Measurements from ENCODE around the gene PEDS1. TPM values are rescaled to one million over a fixed set of nuclear protein-coding genes. Genes with fewer than 3 reads are reported as not detected.

The PEDS1 gene
- total and polyA plus RNA-seq, 2 of the 13 experiments (the other 11 are each of a cell fraction or from before 2014, with no cell fraction given), result 30.5 to 93.9 TPM

GRCh38 chr20:50191544-50192363, 38.2 kb upstream of the PEDS1 start (continued):
- TF ChIP-seq, protein P1, sequence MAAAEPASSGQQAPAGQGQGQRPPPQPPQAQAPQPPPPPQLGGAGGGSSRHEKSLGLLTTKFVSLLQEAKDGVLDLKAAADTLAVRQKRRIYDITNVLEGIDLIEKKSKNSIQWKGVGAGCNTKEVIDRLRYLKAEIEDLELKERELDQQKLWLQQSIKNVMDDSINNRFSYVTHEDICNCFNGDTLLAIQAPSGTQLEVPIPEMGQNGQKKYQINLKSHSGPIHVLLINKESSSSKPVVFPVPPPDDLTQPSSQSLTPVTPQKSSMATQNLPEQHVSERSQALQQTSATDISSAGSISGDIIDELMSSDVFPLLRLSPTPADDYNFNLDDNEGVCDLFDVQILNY (CRISPR knock-in tag; conservative IDR thresholded peaks at IDR 0.05), result no peak; the same call in 1 of the 2 replicates
- TF ChIP-seq ZSCAN20 (CRISPR knock-in tag; IDR thresholded peaks at IDR 0.05; ENCODE audit: borderline replicate concordance), result 0 out of 2 replicates have a peak, but pooled peaks have one; percentile 86
- TF ChIP-seq, protein P2, sequence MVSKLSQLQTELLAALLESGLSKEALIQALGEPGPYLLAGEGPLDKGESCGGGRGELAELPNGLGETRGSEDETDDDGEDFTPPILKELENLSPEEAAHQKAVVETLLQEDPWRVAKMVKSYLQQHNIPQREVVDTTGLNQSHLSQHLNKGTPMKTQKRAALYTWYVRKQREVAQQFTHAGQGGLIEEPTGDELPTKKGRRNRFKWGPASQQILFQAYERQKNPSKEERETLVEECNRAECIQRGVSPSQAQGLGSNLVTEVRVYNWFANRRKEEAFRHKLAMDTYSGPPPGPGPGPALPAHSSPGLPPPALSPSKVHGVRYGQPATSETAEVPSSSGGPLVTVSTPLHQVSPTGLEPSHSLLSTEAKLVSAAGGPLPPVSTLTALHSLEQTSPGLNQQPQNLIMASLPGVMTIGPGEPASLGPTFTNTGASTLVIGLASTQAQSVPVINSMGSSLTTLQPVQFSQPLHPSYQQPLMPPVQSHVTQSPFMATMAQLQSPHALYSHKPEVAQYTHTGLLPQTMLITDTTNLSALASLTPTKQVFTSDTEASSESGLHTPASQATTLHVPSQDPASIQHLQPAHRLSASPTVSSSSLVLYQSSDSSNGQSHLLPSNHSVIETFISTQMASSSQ (IDR thresholded peaks at IDR 0.05; ENCODE audit: low read depth), result no peak
- TF ChIP-seq, protein P2 (CRISPR knock-in tag; IDR thresholded peaks at IDR 0.05; ENCODE audit: borderline replicate concordance), result peak; percentile 19; the same call in 1 of the 2 replicates
- TF ChIP-seq SMYD3 (CRISPR knock-in tag; IDR thresholded peaks at IDR 0.05), result no peak
- peak; percentile 47; the same call in 1 of the 2 replicates for TF ChIP-seq MEIS1 (CRISPR knock-in tag; IDR thresholded peaks at IDR 0.05; ENCODE audit: borderline replicate concordance)
- TF ChIP-seq, protein P3, sequence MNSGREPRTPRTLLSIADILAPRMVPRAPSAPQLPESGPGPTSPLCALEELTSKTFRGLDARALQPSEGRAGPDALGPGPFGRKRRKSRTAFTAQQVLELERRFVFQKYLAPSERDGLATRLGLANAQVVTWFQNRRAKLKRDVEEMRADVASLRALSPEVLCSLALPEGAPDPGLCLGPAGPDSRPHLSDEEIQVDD (CRISPR knock-in tag; IDR thresholded peaks at IDR 0.05; ENCODE audit: borderline replicate concordance), result peak; percentile 67; the same call in 1 of the 2 replicates
- TF ChIP-seq NFRKB (IDR thresholded peaks at IDR 0.05), result no peak
- TF ChIP-seq ZNF614 (CRISPR knock-in tag; IDR thresholded peaks at IDR 0.05; ENCODE audit: borderline replicate concordance), result 0 out of 2 replicates have a peak, but pooled peaks have one; percentile 48
- peak; percentile 86; the same call in 1 of the 2 replicates for TF ChIP-seq NR1H2 (CRISPR knock-in tag; IDR thresholded peaks at IDR 0.05; ENCODE audit: borderline replicate concordance, low read depth)
- TF ChIP-seq ZFP37 (CRISPR knock-in tag; IDR thresholded peaks at IDR 0.05; ENCODE audit: borderline replicate concordance), result no peak
- TF ChIP-seq TEF (CRISPR knock-in tag; IDR thresholded peaks at IDR 0.05), result peak; percentile 20; the same call in 1 of the 2 replicates
- TF ChIP-seq, protein P4, sequence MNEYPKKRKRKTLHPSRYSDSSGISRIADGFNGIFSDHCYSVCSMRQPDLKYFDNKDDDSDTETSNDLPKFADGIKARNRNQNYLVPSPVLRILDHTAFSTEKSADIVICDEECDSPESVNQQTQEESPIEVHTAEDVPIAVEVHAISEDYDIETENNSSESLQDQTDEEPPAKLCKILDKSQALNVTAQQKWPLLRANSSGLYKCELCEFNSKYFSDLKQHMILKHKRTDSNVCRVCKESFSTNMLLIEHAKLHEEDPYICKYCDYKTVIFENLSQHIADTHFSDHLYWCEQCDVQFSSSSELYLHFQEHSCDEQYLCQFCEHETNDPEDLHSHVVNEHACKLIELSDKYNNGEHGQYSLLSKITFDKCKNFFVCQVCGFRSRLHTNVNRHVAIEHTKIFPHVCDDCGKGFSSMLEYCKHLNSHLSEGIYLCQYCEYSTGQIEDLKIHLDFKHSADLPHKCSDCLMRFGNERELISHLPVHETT (CRISPR knock-in tag; conservative IDR thresholded peaks at IDR 0.05), result 0 out of 2 replicates have a peak, but pooled peaks have one; percentile 9
- no peak for TF ChIP-seq HOXA7 (CRISPR knock-in tag; IDR thresholded peaks at IDR 0.05)

All from HepG2 (cell line).